Esophagus muscularis mucosa (tissue), 3 donors: ENCODE data around the gene KIF14.

Experiments
- CTCF ChIP-seq, 3 experiments: fragments of 200-600 bp in 2 of 3; fragments of 450-650 bp in 1 of 3; sonication (generic) in 2 of 3; IDR thresholded peaks; one replicate each; pipeline ENCODE4 v1.5.1; 2017 to 2019; ENCODE audit warnings: antibody characterized with exemption in 3 of 3, mild to moderate bottlenecking in 2 of 3, moderate library complexity in 1 of 3
- EP300 ChIP-seq: sonication (generic); formaldehyde crosslinking; IDR thresholded peaks from one replicate; pipeline ENCODE4 v1.6.1; 2017; ENCODE audit warnings: antibody characterized with exemption

GRCh38 chr1:200659269-200659668, 38.7 kb upstream of the KIF14 start:
- TF ChIP-seq CTCF (IDR thresholded peaks at IDR 0.05) (no peak), EP300 (no peak)
